OCI-LY3 (cell line): ENCODE data around the gene EIPR1.

Source experiments
- CTCF ChIP-seq: fragments of 200-600, 300-600 bp; sonication (generic); IDR thresholded peaks from 2 replicates; pipeline ENCODE4 v1.5.1; 2014; ENCODE audit warnings: antibody characterized with exemption, low read length, low read depth
- EZH2phosphoT487 ChIP-seq: fragments of 200-600 bp; shearing (Covaris generic); IDR thresholded peaks from 2 replicates; pipeline ENCODE4 v1.6.1; 2018; ENCODE audit warnings: antibody characterized with exemption, mixed run types, low read depth

DNA sequence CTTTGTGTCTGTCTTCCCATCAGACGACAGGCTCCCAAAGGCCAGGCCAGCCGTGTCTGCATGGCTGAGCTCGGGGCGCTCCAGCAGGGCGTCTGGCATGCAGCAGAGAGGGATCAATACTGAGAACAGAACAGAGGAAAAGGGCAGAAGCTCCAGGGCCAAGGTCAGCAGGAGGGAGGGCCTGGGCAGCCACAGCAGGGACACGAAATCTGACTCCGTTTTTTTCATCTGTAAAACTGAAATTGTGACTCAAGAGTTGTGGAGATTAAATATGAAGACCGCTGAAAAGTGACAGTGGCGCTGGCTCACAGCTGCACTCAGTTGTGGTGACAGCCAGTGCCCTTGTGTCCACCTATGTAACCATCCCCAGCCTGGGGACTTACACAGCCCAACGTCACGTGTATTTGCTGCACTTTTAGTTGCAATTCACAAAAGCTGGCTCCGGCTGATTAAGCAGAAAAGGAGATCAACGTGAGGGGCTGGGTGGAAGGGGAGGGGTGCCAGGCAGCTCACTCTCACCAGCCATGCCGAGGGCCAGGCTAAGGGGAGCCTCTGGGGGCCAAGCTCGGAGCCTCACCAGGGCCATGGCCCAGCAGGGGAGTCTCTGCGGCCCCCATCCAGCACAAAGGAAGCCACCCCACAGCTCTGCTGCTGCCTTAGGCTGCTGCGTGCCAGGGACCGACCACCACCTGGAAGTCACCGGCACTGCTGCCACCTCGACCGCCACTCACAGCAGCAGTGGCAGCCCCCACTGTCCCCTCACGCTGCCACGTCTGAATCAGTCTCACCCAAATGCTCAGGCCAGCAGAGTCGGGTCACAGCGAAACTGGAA is 74.7 kb downstream of the EIPR1 start:
- TF ChIP-seq CTCF (no peak), EZH2phosphoT487 (no peak)
